ENCODE measurements around the gene DHX38.

DHX38 gene

DNA sequence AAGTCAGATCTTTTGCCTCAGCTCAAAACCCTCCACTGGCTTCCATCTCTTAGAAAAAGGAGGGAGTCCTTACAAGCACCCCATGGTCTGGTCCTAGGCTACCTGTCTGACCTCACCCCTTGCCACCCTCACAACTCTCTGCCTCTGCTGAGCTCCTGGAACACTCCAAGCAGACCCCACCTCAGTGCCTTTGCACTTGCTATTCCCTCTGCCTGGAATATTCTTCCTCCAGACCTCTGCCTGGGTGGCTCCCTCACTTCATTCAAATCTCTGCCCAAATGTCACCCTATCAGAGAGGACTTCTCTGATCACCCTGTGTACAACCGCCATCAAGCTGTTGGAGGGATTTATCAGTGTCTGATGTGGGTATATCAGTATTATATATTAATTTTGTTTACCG lies 40.9 kb downstream of the DHX38 start:
- Histone ChIP-seq H3K27ac (no peak overlapping the region), H3K9ac (ENCODE audit: insufficient read length) (no peak overlapping the region), H3K36me3 (ENCODE audit: insufficient read depth, low read length) (no peaks in the 10 kb centered on the region), H3K4me3 (no peak overlapping the region), H3K9me3 (ENCODE audit: low read depth, low read length) (no peaks in the 10 kb centered on the region)
- no peak for DNase-seq (ENCODE audit: low read depth, low spot score)
- TF ChIP-seq FOXP2 (optimal IDR thresholded peaks at IDR 0.05; ENCODE audit: control extremely low read depth, extremely low read length, insufficient read depth) (no peak), POLR2AphosphoS5 (IDR thresholded peaks at IDR 0.05; ENCODE audit: borderline replicate concordance, low read depth, low read length) (no peak)

GRCh38 chr16:72137380-72138063 lies 43.9 kb downstream of the DHX38 start:
- no peak overlapping the region for H3K27ac ChIP-seq
- H3K36me3 ChIP-seq (ENCODE audit: insufficient read depth, low read length) = no peaks in the 10 kb centered on the region
- no peak overlapping the region for H3K9ac ChIP-seq (ENCODE audit: insufficient read length)
- no peaks in the 10 kb centered on the region for H3K9me3 ChIP-seq (ENCODE audit: low read depth, low read length)
- no peak for TF ChIP-seq EZH2 (IDR thresholded peaks at IDR 0.05)
- TF ChIP-seq POLR2AphosphoS5 (IDR thresholded peaks at IDR 0.05; ENCODE audit: borderline replicate concordance, low read depth, low read length) = no peak
- no peak for TF ChIP-seq FOXP2 (optimal IDR thresholded peaks at IDR 0.05; ENCODE audit: control extremely low read depth, extremely low read length, insufficient read depth)
- H3K4me3 ChIP-seq = no peak overlapping the region
- DNase-seq (ENCODE audit: low read depth, low spot score) = no peak

GRCh38 chr16:72138064-72138572 lies 44.5 kb downstream of the DHX38 start:
- Histone ChIP-seq H3K4me3 (no peak overlapping the region), H3K36me3 (ENCODE audit: insufficient read depth, low read length) (no peaks in the 10 kb centered on the region), H3K9me3 (ENCODE audit: low read depth, low read length) (no peaks in the 10 kb centered on the region), H3K27ac (no peak overlapping the region), H3K9ac (ENCODE audit: insufficient read length) (no peak overlapping the region)
- no peak for DNase-seq (ENCODE audit: low read depth, low spot score)
- TF ChIP-seq EZH2 (IDR thresholded peaks at IDR 0.05) (no peak), POLR2AphosphoS5 (IDR thresholded peaks at IDR 0.05; ENCODE audit: borderline replicate concordance, low read depth, low read length) (no peak)

DNA sequence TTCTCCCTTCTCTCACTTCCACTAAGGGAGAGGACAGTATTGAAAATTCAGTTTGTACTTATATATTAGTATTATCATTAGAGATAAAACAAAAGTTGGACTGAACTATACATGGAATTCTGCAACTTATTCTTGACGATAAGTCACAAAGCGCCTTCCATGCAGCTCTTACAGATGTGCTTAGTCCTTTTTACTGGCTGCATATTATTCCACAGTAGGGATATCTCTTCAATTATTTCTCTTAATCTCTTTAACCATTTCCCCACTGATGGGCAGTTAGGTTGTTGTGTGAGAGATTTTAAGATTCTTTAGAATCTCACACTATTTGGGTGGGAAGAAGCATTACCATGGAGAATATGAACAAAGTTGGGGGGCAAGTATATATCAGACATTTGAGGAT lies 46.3 kb downstream of the DHX38 start:
- no peaks in the 10 kb centered on the region for H3K36me3 ChIP-seq (ENCODE audit: insufficient read depth, low read length)
- H3K27ac ChIP-seq = no peak overlapping the region
- no peak overlapping the region for H3K4me3 ChIP-seq
- no peak for TF ChIP-seq EZH2 (IDR thresholded peaks at IDR 0.05)
- DNase-seq (ENCODE audit: low read depth, low spot score) = no peak
- no peaks in the 10 kb centered on the region for H3K9me3 ChIP-seq (ENCODE audit: low read depth, low read length)
- no peak overlapping the region for H3K9ac ChIP-seq (ENCODE audit: insufficient read length)

GRCh38 chr16:72142476-72142875 lies 48.8 kb downstream of the DHX38 start:
- DNase-seq (ENCODE audit: low read depth, low spot score) = no peak
- no peak overlapping the region for H3K4me3 ChIP-seq
- H3K9me3 ChIP-seq (ENCODE audit: low read depth, low read length) = no peaks in the 10 kb centered on the region
- H3K9ac ChIP-seq (ENCODE audit: insufficient read length) = no peak overlapping the region
- no peak overlapping the region for H3K27ac ChIP-seq
- TF ChIP-seq EZH2 (IDR thresholded peaks at IDR 0.05) = no peak
- TF ChIP-seq POLR2AphosphoS5 (IDR thresholded peaks at IDR 0.05; ENCODE audit: borderline replicate concordance, low read depth, low read length) = no peak
- no peak for TF ChIP-seq FOXP2 (optimal IDR thresholded peaks at IDR 0.05; ENCODE audit: control extremely low read depth, extremely low read length, insufficient read depth)
- no peaks in the 10 kb centered on the region for H3K36me3 ChIP-seq (ENCODE audit: insufficient read depth, low read length)

DNA sequence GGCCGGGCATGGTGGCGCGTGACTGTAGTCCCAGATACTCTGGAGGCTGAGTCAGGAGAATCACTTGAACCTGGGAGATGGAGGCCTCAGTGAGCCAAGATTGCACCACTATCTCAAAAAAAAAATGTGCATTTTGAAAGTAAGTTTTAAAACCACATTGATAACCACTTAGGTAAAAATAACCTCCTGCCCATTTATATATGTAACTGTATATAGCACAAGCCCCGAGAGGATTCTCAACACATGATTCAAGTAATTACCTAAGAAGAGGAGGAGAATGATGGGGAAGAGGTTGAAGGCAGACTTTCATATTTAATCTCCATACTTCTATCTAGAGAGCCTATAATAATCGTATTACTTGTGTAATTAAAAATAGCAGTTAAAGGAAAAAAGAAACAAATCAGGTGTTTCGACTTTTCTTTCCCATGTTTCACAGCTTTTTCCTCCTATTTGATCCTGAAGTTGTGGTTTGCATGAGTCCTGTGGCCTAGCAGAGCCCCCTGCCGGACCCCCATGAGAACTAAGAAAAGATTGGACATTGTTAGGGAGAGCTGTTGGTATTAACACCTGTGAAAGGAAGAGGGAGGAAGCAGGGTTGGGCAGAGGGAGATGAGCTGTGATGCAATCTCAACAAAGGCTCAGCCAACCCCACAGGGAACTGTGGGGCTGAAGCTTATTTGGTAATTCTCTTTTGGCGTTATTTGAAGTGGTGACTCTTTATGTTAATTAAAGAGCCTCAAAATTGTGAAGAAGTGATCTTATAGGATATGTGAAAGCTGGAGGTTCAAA lies 56.2 kb downstream of the DHX38 start:
- H3K36me3 ChIP-seq (ENCODE audit: insufficient read depth, low read length) = no peaks in the 10 kb centered on the region
- no peak overlapping the region for H3K27ac ChIP-seq
- H3K9me3 ChIP-seq (ENCODE audit: low read depth, low read length) = no peaks in the 10 kb centered on the region
- no peak overlapping the region for H3K9ac ChIP-seq (ENCODE audit: insufficient read length)
- no peak for TF ChIP-seq EZH2 (IDR thresholded peaks at IDR 0.05)
- TF ChIP-seq POLR2AphosphoS5 (IDR thresholded peaks at IDR 0.05; ENCODE audit: borderline replicate concordance, low read depth, low read length) = no peak
- TF ChIP-seq FOXP2 (optimal IDR thresholded peaks at IDR 0.05; ENCODE audit: control extremely low read depth, extremely low read length, insufficient read depth) = no peak
- no peak for DNase-seq (ENCODE audit: low read depth, low spot score)
- no peak overlapping the region for H3K4me3 ChIP-seq

DNA sequence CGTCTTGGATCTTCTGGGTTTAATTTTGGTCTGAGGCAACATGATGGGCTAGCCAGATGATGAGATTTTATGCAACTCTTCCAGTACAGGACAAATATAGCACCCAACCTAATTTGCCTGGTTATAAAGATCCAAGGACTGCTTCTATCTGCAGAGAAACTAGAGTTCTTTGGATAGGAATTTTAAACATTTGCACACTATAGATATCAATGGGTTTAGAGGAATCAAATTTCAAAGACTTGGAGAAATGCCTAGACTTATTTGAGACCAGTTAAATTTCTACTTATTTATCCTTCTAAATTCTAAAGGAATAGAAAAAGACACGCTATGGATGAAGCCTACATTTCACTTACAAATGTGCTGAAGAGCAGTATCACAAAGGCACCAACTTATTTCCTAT lies 65.7 kb downstream of the DHX38 start:
- no peak for TF ChIP-seq EZH2 (IDR thresholded peaks at IDR 0.05)
- no peak for TF ChIP-seq FOXP2 (optimal IDR thresholded peaks at IDR 0.05; ENCODE audit: control extremely low read depth, extremely low read length, insufficient read depth)
- no peak for TF ChIP-seq POLR2AphosphoS5 (IDR thresholded peaks at IDR 0.05; ENCODE audit: borderline replicate concordance, low read depth, low read length)
- H3K36me3 ChIP-seq (ENCODE audit: insufficient read depth, low read length) = no peaks in the 10 kb centered on the region

GRCh38 chr16:72159801-72160200 lies 66.2 kb downstream of the DHX38 start:
- Histone ChIP-seq H3K27ac (no peak overlapping the region), H3K9ac (ENCODE audit: insufficient read length) (no peak overlapping the region), H3K9me3 (ENCODE audit: low read depth, low read length) (no peaks in the 10 kb centered on the region), H3K36me3 (ENCODE audit: insufficient read depth, low read length) (no peaks in the 10 kb centered on the region), H3K4me3 (no peak overlapping the region)
- TF ChIP-seq EZH2 (IDR thresholded peaks at IDR 0.05) = no peak
- no peak for DNase-seq (ENCODE audit: low read depth, low spot score)

More for the DNA sequence above, 65.7 kb downstream of the DHX38 start:
- DNase-seq (ENCODE audit: low read depth, low spot score) = no peak
- Histone ChIP-seq H3K9me3 (ENCODE audit: low read depth, low read length) (no peaks in the 10 kb centered on the region), H3K27ac (no peak overlapping the region), H3K9ac (ENCODE audit: insufficient read length) (no peak overlapping the region), H3K4me3 (no peak overlapping the region)
